K562 (cell line): Measurements from ENCODE around the gene SDR39U1.

Source experiments
- ELF4 ChIP-seq: fragments of 450-650 bp; formaldehyde crosslinking; IDR thresholded peaks from 2 replicates; pipeline ENCODE4 v1.4.0; 2022; ENCODE audit warnings: missing genetic modification characterization
- ELK1 ChIP-seq: sonication (generic); formaldehyde crosslinking; IDR thresholded peaks from 2 replicates; pipeline ENCODE4 v1.8.1; 2022; ENCODE audit warnings: missing genetic modification reagents
- MXI1 ChIP-seq: IDR thresholded peaks from 2 replicates; pipeline ENCODE4 v1.6.1; 2011; ENCODE audit warnings: low read depth, mild to moderate bottlenecking, improper control_type of control experiment, low read length
- POLR2A ChIP-seq: fragments of 450-650 bp; conservative IDR thresholded peaks from 2 replicates; pipeline ENCODE4 v1.6.1; 2016
- SIN3A ChIP-seq, 2 experiments: fragments of 150-350 bp in 1 of 2; IDR thresholded peaks; 2 replicates each; pipeline ENCODE4 v1.6.1; 2011 to 2016; ENCODE audit warnings: borderline replicate concordance in 2 of 2, low read depth in 2 of 2, low read length in 2 of 2, mild to moderate bottlenecking in 2 of 2, moderate library complexity in 2 of 2; ENCODE audit not compliant: control insufficient read depth in 1 of 2
- SMARCE1 ChIP-seq: fragments of 450-650 bp; IDR thresholded peaks from 2 replicates; pipeline ENCODE4 v1.7.1; 2016; ENCODE audit warnings: mild to moderate bottlenecking
- YY1 ChIP-seq, 3 experiments: IDR thresholded peaks; 2 replicates each; pipeline ENCODE4 v1.6.1; 2011; ENCODE audit warnings: low read length in 2 of 3, mild to moderate bottlenecking in 2 of 3, moderate library complexity in 2 of 3, borderline replicate concordance in 1 of 3, control low read depth in 1 of 3, low read depth in 1 of 3; ENCODE audit not compliant: insufficient read depth in 3 of 3, insufficient replicate concordance in 2 of 3, control insufficient read depth in 1 of 3, insufficient read length in 1 of 3; ENCODE audit errors: extremely low read depth in 1 of 3
- TF ChIP-seq, protein P1 (sequence below), 2 experiments: fragments of 150-350 bp in 1 of 2; IDR thresholded peaks; 2 replicates each; pipeline ENCODE4 v1.6.1; 2012 to 2016; ENCODE audit warnings: low read depth in 2 of 2, low read length in 2 of 2, mild to moderate bottlenecking in 1 of 2, moderate library complexity in 1 of 2
- TF ChIP-seq, protein P2 (sequence below), 3 experiments: IDR thresholded peaks in 2 of 3; conservative IDR thresholded peaks in 1 of 3; 2 replicates each; pipeline ENCODE4 v1.5.1; 2011 to 2012; ENCODE audit warnings: low read length in 3 of 3, mild to moderate bottlenecking in 3 of 3, control low read depth in 2 of 3, improper control_type of control experiment in 1 of 3, inconsistent platforms in 1 of 3, low read depth in 1 of 3, mixed read lengths in 1 of 3, moderate library complexity in 1 of 3; ENCODE audit not compliant: insufficient read depth in 2 of 3

DNA sequence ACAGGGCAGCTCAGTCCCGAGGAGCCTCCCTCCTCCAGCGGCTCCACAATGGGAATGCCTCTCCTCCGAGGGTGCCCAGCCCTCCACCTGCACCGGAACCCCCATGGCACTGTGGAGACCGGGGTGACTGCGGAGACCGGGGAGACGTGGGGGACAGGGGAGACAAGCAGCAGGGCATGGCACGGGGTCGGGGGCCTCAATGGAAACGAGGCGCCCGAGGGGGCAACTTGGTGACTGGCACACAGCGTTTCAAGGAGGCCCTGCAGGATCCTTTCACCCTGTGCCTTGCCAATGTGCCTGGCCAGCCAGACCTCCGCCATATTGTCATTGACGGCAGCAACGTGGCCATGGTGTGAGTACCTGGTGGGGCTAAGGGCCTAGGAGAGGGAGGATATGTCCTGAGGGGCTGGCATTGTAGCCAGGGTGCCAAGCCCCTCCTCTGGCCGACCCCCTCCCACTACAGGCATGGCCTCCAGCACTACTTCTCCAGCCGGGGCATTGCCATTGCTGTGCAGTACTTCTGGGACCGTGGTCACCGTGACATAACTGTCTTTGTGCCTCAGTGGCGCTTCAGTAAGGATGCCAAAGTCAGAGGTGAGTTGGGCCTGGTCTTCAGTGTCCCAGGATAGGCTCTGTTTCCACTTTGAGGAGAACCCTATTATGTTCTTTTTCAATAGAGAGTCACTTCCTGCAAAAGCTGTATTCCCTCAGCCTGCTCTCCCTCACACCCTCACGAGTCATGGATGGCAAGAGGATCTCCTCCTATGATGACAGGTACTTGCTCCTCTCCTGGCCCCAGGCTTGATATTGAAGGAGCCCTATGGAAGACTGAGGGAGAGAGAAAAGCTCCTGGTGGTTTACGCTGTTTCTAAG, 10.1 kb downstream of the SDR39U1 start:
- TF ChIP-seq, protein P1, sequence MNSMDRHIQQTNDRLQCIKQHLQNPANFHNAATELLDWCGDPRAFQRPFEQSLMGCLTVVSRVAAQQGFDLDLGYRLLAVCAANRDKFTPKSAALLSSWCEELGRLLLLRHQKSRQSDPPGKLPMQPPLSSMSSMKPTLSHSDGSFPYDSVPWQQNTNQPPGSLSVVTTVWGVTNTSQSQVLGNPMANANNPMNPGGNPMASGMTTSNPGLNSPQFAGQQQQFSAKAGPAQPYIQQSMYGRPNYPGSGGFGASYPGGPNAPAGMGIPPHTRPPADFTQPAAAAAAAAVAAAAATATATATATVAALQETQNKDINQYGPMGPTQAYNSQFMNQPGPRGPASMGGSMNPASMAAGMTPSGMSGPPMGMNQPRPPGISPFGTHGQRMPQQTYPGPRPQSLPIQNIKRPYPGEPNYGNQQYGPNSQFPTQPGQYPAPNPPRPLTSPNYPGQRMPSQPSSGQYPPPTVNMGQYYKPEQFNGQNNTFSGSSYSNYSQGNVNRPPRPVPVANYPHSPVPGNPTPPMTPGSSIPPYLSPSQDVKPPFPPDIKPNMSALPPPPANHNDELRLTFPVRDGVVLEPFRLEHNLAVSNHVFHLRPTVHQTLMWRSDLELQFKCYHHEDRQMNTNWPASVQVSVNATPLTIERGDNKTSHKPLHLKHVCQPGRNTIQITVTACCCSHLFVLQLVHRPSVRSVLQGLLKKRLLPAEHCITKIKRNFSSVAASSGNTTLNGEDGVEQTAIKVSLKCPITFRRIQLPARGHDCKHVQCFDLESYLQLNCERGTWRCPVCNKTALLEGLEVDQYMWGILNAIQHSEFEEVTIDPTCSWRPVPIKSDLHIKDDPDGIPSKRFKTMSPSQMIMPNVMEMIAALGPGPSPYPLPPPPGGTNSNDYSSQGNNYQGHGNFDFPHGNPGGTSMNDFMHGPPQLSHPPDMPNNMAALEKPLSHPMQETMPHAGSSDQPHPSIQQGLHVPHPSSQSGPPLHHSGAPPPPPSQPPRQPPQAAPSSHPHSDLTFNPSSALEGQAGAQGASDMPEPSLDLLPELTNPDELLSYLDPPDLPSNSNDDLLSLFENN (IDR thresholded peaks at IDR 0.05; ENCODE audit: low read depth in 2 of 2, low read length in 2 of 2): no peak
- TF ChIP-seq ELK1 (CRISPR knock-in tag) (no peak), SIN3A (IDR thresholded peaks at IDR 0.05; ENCODE audit: borderline replicate concordance in 2 of 2, control insufficient read depth in 1 of 2, low read depth in 2 of 2, low read length in 2 of 2) (no peak), SMARCE1 (no peak), ELF4 (no peak), POLR2A (no peak), YY1 (IDR thresholded peaks at IDR 0.05; ENCODE audit: borderline replicate concordance in 1 of 3, control insufficient read depth in 1 of 3, extremely low read depth in 1 of 3, insufficient read depth in 3 of 3, insufficient read length in 1 of 3, insufficient replicate concordance in 2 of 3, low read depth in 1 of 3, low read length in 2 of 3) (no peak), MXI1 (no peak)
- TF ChIP-seq, protein P2, sequence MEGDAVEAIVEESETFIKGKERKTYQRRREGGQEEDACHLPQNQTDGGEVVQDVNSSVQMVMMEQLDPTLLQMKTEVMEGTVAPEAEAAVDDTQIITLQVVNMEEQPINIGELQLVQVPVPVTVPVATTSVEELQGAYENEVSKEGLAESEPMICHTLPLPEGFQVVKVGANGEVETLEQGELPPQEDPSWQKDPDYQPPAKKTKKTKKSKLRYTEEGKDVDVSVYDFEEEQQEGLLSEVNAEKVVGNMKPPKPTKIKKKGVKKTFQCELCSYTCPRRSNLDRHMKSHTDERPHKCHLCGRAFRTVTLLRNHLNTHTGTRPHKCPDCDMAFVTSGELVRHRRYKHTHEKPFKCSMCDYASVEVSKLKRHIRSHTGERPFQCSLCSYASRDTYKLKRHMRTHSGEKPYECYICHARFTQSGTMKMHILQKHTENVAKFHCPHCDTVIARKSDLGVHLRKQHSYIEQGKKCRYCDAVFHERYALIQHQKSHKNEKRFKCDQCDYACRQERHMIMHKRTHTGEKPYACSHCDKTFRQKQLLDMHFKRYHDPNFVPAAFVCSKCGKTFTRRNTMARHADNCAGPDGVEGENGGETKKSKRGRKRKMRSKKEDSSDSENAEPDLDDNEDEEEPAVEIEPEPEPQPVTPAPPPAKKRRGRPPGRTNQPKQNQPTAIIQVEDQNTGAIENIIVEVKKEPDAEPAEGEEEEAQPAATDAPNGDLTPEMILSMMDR (IDR thresholded peaks at IDR 0.05 in 2 of 3, conservative IDR thresholded peaks at IDR 0.05 in 1 of 3; ENCODE audit: insufficient read depth in 2 of 3, low read depth in 1 of 3, low read length in 3 of 3): no peak
